Activated CD4-positive, alpha-beta T cell treated with anti-CD3 and anti-CD28 coated beads, Interleukin-2, Interleukin-6, amounts not matched to agents 100 ng/mL and 50 ng/mL, durations not matched to agents 16 hours and 8 hours (primary cell): ENCODE data around the gene ATXN3.
"Not testable (repeated sequence)": the region's sequence is repeated elsewhere in the genome, so short reads cannot be mapped to it uniquely, and the experiment has no call there.

Experiments used
- DNase-seq: peaks from one replicate; pipeline ENCODE4 v3.0.0-alpha.2; 2020

The ATXN3 gene

DNA sequence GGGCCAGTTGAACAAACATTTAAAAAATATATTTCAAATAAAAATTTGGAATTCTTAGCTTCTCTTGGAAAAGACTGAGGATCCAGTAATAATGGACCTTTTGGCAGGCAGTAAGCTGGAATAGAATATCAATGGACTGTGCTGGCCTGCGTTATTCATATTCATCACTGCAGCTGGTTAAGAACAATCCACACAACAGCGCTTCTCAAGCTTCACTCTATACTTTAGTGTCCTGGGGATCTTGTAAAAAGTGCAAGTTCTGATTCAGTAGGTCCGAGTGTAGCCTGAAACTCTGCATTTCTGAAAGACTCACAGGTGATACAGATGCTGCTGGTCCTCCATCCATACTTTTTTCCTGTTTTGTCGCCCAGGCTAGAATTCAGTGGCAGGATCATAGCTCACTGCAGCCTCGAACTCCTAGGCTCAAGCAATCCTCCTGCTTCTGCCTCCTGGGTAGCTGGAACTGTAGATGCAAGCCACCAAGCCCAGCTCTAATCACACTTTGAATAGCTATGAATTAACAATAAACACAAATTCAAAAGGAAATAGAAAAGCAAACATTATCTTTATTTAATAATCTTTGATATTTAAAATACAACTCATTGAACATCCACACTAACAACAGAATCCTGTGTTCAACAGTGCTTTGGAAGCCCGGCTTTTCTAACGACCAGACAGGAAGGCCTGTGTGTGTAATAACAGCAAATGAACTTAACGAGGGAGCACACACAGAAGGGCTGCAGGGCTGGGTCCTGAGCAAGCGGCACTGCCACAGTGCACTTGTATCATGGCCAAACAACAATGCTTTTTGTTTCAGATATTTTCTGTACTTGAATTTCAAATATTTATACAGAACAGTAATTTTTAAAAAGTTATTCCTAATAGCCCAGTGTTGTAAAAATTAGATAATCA lies 48.1 kb downstream of the ATXN3 start:
- DNase-seq, result no peak

DNA sequence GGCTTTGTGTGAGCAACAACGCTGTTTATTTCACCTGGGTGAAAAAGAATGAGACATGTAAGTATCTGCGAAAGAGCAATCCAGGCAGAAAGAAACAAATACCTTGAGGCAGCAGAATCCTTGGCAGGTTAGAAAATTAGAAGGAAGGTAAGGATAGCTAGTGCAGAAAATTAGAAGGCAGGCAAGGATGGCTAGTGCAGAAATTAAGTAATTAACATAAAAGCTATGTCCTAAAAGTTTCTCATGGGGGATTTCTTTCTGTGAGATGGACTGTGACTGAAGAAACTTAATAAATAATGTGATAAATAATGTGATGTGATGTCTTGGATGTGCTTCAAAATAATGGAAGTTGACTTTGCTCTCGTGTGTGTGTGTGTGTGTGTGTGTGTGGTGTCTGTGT lies 56.6 kb downstream of the ATXN3 start:
- DNase-seq, result no peak

DNA sequence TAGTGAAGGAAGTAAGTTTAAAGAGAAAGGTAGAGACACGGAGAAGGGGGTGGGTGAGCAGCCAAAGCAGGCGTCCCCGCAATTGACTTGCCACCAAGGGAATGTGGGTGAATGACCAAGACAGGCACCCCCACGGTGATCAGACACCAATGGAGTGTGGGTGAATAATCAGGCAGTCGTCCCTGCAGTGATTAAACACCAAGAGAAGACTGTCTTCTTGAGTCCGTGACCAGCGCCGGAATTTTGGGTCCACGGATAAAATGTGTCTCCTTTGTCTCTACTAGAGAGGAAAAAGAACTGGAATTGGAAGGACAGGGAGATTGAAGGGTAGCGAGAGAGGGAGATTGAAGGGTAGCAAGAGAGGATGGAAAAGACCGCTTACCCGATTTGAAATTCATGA lies 57.2 kb downstream of the ATXN3 start:
- not testable (repeated sequence) for DNase-seq

DNA sequence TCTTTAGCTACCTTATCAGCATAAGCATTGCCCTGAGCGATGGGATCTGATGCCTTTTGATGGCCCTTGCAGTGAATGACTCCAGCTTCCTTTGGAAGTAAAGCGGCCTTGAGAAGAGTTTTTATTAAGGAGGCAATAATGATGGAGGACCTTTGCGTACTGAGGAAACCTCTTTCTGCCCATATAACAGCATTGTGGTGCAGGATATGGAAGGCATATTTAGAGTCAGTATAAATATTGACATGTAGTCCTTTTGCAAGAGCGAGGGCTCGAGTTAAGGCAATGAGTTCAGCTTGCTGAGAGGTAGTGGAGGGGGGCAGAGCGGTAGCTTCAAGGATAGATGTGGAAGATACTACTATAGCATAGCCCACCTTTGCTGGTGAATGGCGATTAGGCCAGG lies 60.5 kb downstream of the ATXN3 start:
- not testable (repeated sequence) for DNase-seq

DNA sequence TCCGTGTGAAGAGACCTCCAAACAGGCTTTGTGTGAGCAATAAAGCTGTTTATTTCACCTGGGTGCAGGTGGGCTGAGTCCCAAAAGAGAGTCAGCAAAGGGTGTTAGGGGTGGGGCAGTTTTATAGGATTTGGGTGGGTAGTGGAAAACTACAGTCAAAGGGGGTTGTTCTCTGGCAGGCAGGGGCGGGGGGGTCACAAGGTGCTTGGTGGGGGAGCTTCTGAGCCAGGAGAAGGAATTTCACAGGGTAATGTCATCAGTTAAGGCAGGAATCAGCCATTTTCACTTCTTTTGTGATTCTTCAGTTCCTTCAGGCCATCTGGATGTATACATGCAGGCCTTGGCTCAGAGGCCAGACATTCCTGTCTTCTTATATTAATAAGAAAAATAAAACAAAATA lies 64.6 kb downstream of the ATXN3 start:
- DNase-seq, result not testable (repeated sequence)

DNA sequence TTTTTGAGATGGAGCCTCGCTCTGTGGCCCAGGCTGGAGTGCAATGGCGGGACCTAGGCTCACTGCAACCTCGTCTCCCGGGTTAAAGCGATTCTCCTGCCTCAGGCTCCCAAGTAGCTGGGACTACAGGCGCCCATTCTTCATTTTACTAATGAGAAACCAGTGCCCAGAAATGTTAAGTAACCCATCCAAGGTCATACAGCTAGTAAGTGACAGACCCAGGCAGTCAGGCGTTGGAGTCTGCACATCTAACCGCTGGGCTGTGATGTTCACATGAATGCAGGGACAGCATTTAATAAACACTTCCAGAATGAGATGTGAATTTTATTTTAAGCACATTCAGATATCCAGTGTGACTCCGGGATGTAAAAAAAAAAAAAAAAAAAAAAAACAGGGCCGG lies 65.2 kb downstream of the ATXN3 start:
- no peak for DNase-seq

DNA sequence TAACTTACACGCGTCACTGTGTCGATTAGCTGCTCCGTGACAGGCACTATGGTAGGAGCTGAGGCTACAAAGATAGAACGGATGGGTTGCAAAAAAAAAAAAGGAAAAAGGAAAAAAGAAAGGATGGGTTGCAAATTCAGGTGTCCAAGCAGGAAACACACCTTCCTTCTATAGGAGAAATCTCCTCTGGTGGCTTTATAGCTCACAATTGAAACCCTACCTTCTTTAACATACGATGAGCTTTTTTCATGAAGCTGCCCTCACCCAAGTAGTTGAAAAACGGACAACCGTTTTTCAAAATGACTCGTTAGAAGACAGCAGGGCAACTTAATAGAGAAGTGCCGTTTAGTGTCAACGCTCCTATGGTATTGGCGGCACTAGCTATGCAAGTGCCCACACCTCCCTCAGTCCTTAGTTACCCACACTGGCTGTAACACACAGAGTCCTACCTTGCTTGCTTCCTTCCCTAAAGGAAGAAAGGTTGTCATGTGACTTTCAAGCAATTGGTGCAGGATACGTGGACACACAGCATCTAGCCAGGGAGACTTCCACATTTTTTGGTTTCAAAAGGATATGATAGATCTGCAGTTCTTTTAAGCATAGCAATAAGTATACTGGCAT lies 65.8 kb downstream of the ATXN3 start:
- peak; percentile 55 for DNase-seq

DNA sequence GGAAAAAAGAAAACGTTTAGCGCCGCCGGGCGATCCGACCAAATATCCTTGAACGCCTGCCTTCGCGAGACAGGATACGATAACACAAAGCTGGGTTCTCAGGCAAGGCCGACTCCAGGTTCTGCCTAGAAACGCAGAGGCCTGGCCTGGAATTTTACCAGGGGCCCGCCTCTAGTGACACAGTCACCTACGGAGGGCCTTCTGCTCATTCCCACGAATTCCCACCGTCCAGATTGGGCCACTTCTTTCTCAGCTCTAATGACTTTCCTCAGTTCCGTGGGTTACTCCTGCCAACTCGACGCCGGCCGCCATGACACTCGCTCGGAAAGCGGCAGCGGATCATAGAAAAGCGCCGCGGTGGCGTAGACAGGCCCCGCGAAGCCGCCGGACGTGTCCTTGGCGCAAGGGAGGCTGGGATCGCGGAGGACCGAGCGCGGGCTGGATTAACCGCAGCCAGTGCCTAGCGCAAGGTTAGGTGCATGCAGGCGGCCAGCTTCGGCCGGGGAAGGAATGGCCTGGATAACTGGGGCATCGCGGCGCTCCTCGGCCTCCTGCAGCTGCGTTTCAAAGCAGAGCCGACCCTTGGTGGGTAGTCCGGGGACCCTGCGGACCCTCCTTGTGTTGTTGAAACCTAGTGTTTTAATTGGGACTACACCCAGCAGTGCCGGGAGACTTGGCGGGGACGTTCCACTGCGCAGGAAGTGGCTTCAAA lies 66.5 kb downstream of the ATXN3 start, which contains the start of gene TRIP11:
Gene TRIP11, minus strand, starts transcription at position 341 of the 712 bp plus-strand sequence. CDS start 374 bp downstream, outside the sequence.
- peak; percentile 97 for DNase-seq

DNA sequence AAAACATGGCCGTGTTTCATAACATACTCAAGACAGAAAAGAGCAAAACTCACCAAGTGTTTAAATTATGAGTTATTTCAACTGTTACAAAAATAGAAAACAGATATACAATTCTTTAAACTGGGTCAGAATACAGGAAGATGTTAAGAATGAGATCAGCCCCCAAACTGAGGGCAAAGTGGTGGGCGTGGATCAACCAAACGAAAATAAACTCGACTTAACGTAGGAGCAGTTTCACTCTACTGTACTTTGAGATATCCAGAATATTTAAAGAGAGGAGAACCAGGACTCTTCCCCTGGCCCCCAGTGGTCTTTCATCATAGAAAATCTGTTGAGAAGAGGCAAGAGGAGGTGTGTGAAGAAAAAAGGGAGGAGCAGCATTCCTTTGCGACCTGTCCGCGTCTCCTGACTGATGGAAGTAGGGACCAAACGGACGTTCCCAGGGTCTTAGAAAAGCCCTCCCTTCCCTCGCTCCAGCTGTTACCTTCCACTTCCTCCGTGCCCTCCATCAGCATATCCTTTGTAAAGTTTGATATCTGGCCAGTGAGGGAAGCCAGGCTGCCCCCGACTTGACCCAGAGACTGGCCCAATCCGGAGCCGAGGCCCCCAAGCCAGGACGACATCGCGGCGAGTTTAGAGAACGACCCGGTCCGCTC lies 67.2 kb downstream of the ATXN3 start:
- no peak for DNase-seq

DNA sequence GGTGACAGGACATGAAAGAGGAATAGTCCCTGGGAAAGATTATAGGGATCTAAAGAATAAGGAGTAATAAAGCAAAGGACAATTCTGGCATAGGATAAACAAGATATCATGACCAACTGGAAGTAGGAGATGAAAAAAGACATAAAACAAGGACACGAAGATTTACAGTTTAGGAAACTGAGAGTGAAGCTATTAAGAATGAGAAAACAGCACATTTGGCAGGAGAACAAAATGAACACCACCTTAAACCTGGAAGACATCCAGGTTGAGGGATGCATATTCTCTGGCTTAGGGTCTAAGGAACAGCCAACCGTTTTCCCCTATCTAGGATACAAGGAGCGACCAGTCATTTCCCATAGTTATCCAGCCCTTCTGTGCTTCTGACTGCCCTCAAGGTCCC lies 68.4 kb downstream of the ATXN3 start:
- DNase-seq, result no peak

DNA sequence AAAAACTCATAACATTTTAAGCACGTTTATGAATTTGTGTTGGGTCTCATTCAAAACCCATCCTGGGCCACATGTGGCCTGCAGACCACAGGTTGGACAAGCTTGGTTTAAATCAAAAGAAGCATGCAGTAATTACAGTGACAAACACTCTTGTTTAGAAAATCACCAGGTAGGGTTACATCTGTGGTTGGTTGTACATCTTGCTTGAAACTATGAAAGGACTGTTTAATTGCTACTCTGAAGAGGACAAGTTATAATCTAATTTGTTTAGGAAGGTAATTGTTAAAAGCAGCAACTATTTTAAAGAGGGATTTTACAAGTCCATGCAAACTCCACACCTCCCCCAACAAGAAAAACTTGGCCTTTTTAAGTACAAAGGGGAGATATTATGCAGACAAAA lies 70.5 kb downstream of the ATXN3 start:
- no peak for DNase-seq

DNA sequence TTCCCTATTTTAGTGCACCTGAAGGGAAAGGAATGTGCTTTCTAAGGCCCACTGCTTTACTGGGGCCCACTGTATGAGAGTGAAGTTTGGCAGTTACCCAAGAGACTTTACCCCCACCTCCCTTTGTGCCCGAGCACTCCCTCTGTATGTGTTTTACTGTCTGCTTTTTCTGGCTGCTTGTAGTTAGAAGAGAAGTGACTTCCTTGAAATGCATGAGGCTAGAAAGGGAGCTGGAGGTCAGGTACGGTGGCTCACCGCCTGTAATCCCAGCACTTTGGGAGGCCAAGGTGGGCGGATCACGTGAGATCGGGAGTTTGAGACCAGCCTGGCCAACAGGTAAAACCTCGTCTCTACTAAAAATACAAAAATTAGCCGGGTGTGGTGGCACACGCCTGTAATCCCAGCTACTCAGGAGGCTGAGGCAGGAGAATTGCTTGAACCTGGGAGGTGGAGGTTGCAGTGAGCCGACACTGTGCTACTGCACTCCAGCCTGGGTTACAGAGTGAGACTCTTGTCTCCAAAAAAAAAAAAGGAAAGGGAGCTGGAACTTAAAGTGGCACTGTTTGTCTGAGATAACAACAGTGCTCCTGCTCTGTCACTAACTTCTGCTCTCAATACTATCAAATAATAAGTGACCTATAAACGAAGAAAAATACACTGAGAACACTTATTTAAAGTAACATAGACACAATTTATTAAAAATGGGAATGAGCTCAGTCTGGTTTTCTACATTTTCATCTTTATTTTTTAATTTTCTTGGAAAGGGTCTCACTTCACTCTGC lies 72.3 kb downstream of the ATXN3 start:
- no peak for DNase-seq

DNA sequence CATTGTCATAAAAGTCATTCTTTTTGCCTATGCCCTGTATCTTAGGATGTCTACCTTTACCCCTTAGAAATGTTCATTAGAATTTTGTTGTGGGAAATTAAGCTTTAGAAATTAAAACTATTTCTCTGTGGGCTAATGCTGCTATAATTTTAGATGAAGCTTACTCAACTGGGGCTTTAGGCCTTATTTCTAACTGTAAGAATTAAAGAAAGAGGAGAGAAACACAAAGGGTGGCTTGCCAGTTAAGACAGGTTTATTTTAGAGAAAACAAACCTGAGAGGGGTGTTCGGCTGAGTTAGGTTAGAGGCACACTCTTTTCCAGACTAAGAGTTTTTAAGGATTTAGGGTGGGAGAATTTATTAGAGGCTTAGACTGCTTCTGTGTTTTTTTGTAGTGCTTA lies 72.9 kb downstream of the ATXN3 start:
- DNase-seq, result no peak

DNA sequence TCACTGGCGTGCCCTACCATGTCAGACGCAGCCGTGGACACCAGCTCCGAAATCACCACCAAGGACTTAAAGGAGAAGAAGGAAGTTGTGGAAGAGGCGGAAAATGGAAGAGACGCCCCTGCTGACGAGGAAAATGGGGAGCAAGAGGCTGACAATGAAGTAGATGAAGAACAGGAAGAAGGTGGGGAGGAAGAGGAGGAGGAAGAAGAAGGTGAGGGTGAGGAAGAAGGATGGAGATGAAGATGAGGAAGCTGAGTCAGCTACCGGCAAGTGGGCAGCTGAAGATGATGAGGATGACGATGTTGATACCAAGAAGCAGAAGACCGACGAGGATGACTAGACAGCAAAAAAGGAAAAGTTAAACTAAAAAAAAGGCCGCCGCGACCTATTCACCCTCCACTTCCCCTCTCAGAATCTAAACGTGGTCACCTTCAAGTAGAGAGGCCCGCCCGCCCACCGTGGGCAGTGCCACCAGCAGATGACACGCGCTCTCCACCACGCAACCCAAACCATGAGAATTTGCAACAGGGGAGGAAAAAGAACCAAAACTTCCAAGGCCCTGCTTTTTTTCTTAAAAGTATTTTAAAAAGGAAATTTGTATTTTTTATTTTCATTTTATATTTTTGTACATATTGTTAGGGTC lies 79.7 kb downstream of the ATXN3 start:
- DNase-seq, result no peak

DNA sequence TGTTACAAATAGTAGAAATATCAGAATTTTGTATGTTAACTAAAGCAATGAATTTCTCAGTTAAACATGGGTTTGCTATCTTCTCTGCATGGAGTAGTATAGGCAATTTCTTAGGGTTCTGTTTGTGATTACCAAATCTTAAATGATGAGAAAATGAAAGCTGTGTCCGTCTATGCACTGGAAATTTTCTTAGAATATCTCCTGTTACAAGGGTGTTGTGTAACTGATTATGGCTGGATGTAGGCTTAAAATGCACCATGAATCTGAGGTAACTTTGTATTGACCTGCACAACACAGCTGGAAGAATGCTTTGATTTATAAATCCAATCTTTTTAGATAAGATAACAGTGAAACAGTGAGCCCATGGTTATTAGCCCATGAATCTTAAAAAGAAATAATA lies 84.3 kb downstream of the ATXN3 start:
- no peak for DNase-seq

DNA sequence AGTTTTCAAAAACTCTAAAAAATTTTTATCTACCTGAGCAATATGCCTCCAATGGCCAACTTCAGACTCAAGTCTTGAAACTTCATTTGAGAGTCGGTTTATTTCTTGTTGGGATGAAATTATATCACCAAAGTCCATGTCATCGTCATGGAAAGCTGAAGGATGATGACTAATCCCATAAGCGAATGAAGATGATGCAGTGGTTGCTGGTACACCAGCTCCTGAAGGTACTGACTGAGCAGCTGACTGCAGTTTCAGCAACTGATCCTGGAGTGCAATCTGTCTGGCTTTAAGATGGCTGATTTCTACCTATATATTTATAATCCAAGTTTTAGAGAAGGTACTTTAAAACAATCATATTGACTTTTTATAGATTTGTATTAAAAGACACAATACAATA lies 84.9 kb downstream of the ATXN3 start:
- no peak for DNase-seq

DNA sequence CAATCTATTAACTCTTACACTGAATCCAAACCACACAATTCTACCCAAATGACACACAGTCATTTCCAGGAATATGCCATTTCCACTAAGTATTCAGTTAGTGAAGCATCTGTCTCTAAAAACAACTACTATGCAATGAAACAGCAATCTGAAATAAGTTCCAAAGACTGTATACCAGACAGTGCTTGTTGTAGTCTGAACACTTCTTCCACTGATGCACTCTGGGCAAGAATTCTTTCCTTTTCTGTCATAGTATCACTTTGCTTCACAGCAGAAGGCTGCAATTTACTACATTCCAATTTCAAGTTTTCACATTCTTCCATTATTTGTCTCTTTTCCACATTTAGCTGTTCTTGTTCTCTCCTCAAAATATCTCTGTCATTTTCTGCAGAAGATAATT lies 92.3 kb downstream of the ATXN3 start:
- peak; percentile 40 for DNase-seq

DNA sequence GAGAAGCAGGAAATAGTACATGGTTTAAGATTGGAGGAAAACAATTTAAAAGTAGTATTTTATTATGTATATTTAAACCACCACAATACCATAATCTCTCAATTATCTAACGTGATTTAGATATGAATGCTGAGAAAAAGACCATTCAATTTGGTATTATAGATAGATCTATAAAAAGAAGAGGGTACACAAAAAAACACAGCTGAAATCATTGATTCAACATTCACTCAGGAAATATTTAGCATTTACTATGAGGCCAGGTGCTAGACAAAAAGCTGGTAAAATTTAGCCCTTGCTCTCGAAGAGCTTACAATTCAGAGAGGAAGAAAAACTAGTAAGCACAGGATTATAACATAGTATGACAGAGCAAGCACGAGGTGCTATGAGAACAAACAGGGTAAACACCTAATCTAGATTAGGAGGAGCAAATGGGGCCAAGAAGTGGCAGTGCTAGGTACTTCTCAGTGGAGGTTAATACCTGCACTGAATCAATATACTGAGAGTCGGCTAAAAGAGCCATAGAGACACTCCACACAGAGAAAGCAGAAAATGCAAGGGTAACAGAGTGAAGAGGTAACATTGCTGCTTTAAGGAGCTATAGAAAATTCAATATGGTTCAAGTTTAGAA lies 94.1 kb downstream of the ATXN3 start:
- DNase-seq, result no peak

DNA sequence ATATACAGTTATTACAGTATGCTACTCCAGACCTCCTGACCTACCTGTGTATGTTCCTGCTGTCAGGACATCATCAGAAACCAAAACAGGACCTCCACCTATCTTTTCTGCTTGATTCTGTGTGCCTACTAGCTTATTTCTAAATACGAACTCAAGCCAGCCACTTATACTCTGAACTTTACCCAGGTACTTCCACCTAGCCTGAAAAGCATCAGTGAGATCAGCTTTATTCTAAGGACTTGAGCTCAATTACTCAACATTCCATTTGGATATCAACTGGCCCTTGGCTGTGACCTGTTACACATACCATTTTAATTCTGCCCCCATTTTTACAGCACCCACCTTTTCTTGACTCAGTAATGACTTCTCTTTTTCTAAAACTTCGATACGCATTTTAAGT lies 95.7 kb downstream of the ATXN3 start:
- DNase-seq, result no peak

DNA sequence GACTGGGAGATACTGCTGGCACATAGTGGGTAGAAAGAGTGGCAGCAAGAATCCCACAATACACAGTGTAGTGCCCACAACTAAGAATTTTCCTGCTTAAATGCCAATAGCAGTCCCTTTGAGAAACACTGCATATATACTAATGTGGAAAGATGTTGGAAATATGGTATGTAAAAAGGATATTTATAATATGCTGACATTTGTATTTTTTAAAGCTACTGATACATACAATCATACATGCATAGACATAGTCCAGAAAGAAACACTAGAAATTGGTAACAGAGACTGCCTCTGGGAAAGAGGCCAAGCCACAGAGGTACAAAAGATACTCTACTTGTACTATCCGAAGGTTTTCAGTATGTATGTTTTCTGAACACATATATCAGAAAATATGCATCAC lies 96.8 kb downstream of the ATXN3 start:
- DNase-seq, result no peak
